NCI-H526 (cell line): Measurements from ENCODE around the gene LTV1.
A peak's percentile ranks its signal among the peaks of the same experiment; 100 is the strongest.
"Not testable (repeated sequence)": the region's sequence is repeated elsewhere in the genome, so short reads cannot be mapped to it uniquely, and the experiment has no call there.

Experiments used
- DNase-seq, 2 experiments: peaks; one replicate each; lab custom pipeline; 2025; lab: John Stamatoyannopoulos, UW

LTV1 gene

GRCh38 chr6:143842461-143842901, 657 bp upstream of the LTV1 start:
- DNase-seq, result no peak

- peak in 1 of 2 experiments; percentile 42 for DNase-seq
Measured at GRCh38 chr6:143843677-143843999, 500 bp downstream of the LTV1 start.

- DNase-seq, result no peak
Measured at GRCh38 chr6:143844006-143844405, 868 bp downstream of the LTV1 start.

- no peak for DNase-seq
Measured at GRCh38 chr6:143845033-143845432, 1.9 kb downstream of the LTV1 start.

GRCh38 chr6:143851706-143852105, 8.6 kb downstream of the LTV1 start:
- not testable (repeated sequence) for DNase-seq

GRCh38 chr6:143855057-143855456, 11.9 kb downstream of the LTV1 start:
- not testable (repeated sequence) for DNase-seq

GRCh38 chr6:143856762-143857161, 13.6 kb downstream of the LTV1 start:
- DNase-seq, result not testable (repeated sequence)

- DNase-seq, result no peak
Measured at GRCh38 chr6:143857651-143858050, 14.5 kb downstream of the LTV1 start.

GRCh38 chr6:143859891-143860660, 16.9 kb downstream of the LTV1 start:
- DNase-seq, result no peak

GRCh38 chr6:143863771-143864170, 20.6 kb downstream of the LTV1 start:
- DNase-seq, result no peak

- no peak for DNase-seq
Measured at GRCh38 chr6:143864234-143864633, 21.1 kb downstream of the LTV1 start, which contains the start of gene ZC2HC1B. ZC2HC1B (plus strand) TSS chr6:143864474; CDS start chr6:143864540, 66 bp downstream.

- DNase-seq, result no peak
Measured at GRCh38 chr6:143867236-143867635, 24.1 kb downstream of the LTV1 start.

GRCh38 chr6:143868808-143869207, 25.7 kb downstream of the LTV1 start:
- not testable (repeated sequence) for DNase-seq

GRCh38 chr6:143871202-143871730, 28.1 kb downstream of the LTV1 start:
- DNase-seq, result not testable (repeated sequence)

GRCh38 chr6:143872201-143872600, 29.1 kb downstream of the LTV1 start:
- DNase-seq, result no peak

GRCh38 chr6:143873600-143873999, 30.5 kb downstream of the LTV1 start:
- DNase-seq, result not testable (repeated sequence)

GRCh38 chr6:143874503-143874902, 31.4 kb downstream of the LTV1 start:
- DNase-seq, result not testable (repeated sequence)

- no peak for DNase-seq
Measured at GRCh38 chr6:143877584-143878271, 34.6 kb downstream of the LTV1 start.

GRCh38 chr6:143878272-143878760, 35.2 kb downstream of the LTV1 start:
- DNase-seq, result no peak

GRCh38 chr6:143880412-143880811, 37.3 kb downstream of the LTV1 start:
- DNase-seq, result no peak

- no peak for DNase-seq
Measured at GRCh38 chr6:143882401-143882930, 39.3 kb downstream of the LTV1 start.

- DNase-seq, result no peak
Measured at GRCh38 chr6:143884216-143884900, 41.2 kb downstream of the LTV1 start.
